ENCODE results near the gene PRKCH.

GRCh38 chr14:61288228-61288627 is 33.2 kb upstream of the PRKCH start:
- TF ChIP-seq, protein P1, sequence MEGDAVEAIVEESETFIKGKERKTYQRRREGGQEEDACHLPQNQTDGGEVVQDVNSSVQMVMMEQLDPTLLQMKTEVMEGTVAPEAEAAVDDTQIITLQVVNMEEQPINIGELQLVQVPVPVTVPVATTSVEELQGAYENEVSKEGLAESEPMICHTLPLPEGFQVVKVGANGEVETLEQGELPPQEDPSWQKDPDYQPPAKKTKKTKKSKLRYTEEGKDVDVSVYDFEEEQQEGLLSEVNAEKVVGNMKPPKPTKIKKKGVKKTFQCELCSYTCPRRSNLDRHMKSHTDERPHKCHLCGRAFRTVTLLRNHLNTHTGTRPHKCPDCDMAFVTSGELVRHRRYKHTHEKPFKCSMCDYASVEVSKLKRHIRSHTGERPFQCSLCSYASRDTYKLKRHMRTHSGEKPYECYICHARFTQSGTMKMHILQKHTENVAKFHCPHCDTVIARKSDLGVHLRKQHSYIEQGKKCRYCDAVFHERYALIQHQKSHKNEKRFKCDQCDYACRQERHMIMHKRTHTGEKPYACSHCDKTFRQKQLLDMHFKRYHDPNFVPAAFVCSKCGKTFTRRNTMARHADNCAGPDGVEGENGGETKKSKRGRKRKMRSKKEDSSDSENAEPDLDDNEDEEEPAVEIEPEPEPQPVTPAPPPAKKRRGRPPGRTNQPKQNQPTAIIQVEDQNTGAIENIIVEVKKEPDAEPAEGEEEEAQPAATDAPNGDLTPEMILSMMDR (conservative IDR thresholded peaks at IDR 0.05; ENCODE audit: low read length): no peak
- no peak for TF ChIP-seq EZH2phosphoT487 (IDR thresholded peaks at IDR 0.05; ENCODE audit: borderline replicate concordance)

Data from Loucy (cell line).